Measurements from ENCODE around the gene PDX1. TPM values are rescaled to one million over a fixed set of nuclear protein-coding genes. Genes with fewer than 3 reads are reported as not detected.

The PDX1 gene
- total RNA-seq, 1 experiment from 2014 or later: not detected

- peaks cover 22% of the 10 kb centered on the region for H3K27me3 ChIP-seq (ENCODE audit: insufficient read depth, low read depth)
- H3K36me3 ChIP-seq (ENCODE audit: low read depth): no peaks in the 10 kb centered on the region
- H3F3A ChIP-seq (ENCODE audit: insufficient read depth, low read depth): no peaks in the 10 kb centered on the region
- H3K9me3 ChIP-seq (ENCODE audit: insufficient read depth, low read depth): no peaks in the 10 kb centered on the region
- no peaks in the 10 kb centered on the region for H3K79me2 ChIP-seq (ENCODE audit: low read depth)
- no peak for DNase-seq
- H3K9me2 ChIP-seq (ENCODE audit: insufficient read depth): no peaks in the 10 kb centered on the region
- no peak overlapping the region for H3K4me3 ChIP-seq
- intact Hi-C loops (cut with micrococcal nuclease; ENCODE audit: unreplicated experiment): no loop called here
- H3K4me1 ChIP-seq (replicated peaks; ENCODE audit: insufficient read depth): no peaks in the 10 kb centered on the region
- no peak overlapping the region for H2AFZ ChIP-seq
- H3K27ac ChIP-seq: no peak overlapping the region
- ChIA-PET POLR2A (ENCODE audit: unreplicated experiment) (no interaction called here), CTCF (no interaction called here)
- no TSS peak for BruUV-seq (replicated peaks)
- H3K4me2 ChIP-seq: no peak overlapping the region
- TF ChIP-seq CTCF (conservative IDR thresholded peaks at IDR 0.05) (no peak), EZH2 (IDR thresholded peaks at IDR 0.05; ENCODE audit: low read depth) (no peak)
- H4K20me1 ChIP-seq (ENCODE audit: insufficient read depth): no peaks in the 10 kb centered on the region
Observed at GRCh38 chr13:27970382-27971235, 50.8 kb downstream of the PDX1 start.

GRCh38 chr13:27971236-27971645 is 51.4 kb downstream of the PDX1 start:
- POLR2A ChIA-PET (ENCODE audit: unreplicated experiment): no interaction called here
- Histone ChIP-seq H3K36me3 (ENCODE audit: low read depth) (no peaks in the 10 kb centered on the region), H3K79me2 (ENCODE audit: low read depth) (no peaks in the 10 kb centered on the region), H3K4me2 (no peak overlapping the region), H3K9me2 (ENCODE audit: insufficient read depth) (no peaks in the 10 kb centered on the region), H3K27ac (no peak overlapping the region), H3K4me1 (replicated peaks; ENCODE audit: insufficient read depth) (no peaks in the 10 kb centered on the region), H3K4me3 (no peak overlapping the region), H4K20me1 (ENCODE audit: insufficient read depth) (no peaks in the 10 kb centered on the region), H3K9me3 (ENCODE audit: insufficient read depth, low read depth) (no peaks in the 10 kb centered on the region), H2AFZ (no peak overlapping the region), H3F3A (ENCODE audit: insufficient read depth, low read depth) (no peaks in the 10 kb centered on the region), H3K27me3 (ENCODE audit: insufficient read depth, low read depth) (peaks cover 23% of the 10 kb centered on the region)
- CTCF ChIA-PET: no interaction called here
- intact Hi-C loops (cut with micrococcal nuclease; ENCODE audit: unreplicated experiment): no loop called here
- BruUV-seq (replicated peaks): no TSS peak
- DNase-seq: no peak
- no peak for TF ChIP-seq EZH2 (IDR thresholded peaks at IDR 0.05; ENCODE audit: low read depth)
- no peak for TF ChIP-seq CTCF (conservative IDR thresholded peaks at IDR 0.05)

- no peak for DNase-seq
- Histone ChIP-seq H3K4me3 (no peak overlapping the region), H3K27me3 (ENCODE audit: insufficient read depth, low read depth) (peaks cover 24% of the 10 kb centered on the region), H3K36me3 (ENCODE audit: low read depth) (no peaks in the 10 kb centered on the region), H4K20me1 (ENCODE audit: insufficient read depth) (no peaks in the 10 kb centered on the region), H3K27ac (no peak overlapping the region), H2AFZ (no peak overlapping the region), H3K9me3 (ENCODE audit: insufficient read depth, low read depth) (no peaks in the 10 kb centered on the region), H3K9me2 (ENCODE audit: insufficient read depth) (no peaks in the 10 kb centered on the region), H3K4me1 (replicated peaks; ENCODE audit: insufficient read depth) (no peaks in the 10 kb centered on the region), H3K4me2 (no peak overlapping the region), H3K79me2 (ENCODE audit: low read depth) (no peaks in the 10 kb centered on the region), H3F3A (ENCODE audit: insufficient read depth, low read depth) (no peaks in the 10 kb centered on the region)
- intact Hi-C loops (cut with micrococcal nuclease; ENCODE audit: unreplicated experiment): no loop called here
- TF ChIP-seq CTCF (conservative IDR thresholded peaks at IDR 0.05) (no peak), EZH2 (IDR thresholded peaks at IDR 0.05; ENCODE audit: low read depth) (no peak)
- CTCF ChIA-PET: no interaction called here
- POLR2A ChIA-PET (ENCODE audit: unreplicated experiment): no interaction called here
- BruUV-seq (replicated peaks): no TSS peak
Observed at GRCh38 chr13:27971776-27972477, 52.1 kb downstream of the PDX1 start.
